HG03139 (cell line): Measurements from ENCODE around the gene CSNK1A1L.
A peak's percentile ranks its signal among the peaks of the same experiment; 100 is the strongest.
"Not testable (repeated sequence)": the region's sequence is repeated elsewhere in the genome, so short reads cannot be mapped to it uniquely, and the experiment has no call there.

ENCODE experiments used
- ATAC-seq: cut with Tn5 transposase; IDR thresholded peaks from one replicate; pipeline ENCODE4 v1.9.1; 2021; ENCODE audit not compliant: unreplicated experiment

The CSNK1A1L gene

DNA sequence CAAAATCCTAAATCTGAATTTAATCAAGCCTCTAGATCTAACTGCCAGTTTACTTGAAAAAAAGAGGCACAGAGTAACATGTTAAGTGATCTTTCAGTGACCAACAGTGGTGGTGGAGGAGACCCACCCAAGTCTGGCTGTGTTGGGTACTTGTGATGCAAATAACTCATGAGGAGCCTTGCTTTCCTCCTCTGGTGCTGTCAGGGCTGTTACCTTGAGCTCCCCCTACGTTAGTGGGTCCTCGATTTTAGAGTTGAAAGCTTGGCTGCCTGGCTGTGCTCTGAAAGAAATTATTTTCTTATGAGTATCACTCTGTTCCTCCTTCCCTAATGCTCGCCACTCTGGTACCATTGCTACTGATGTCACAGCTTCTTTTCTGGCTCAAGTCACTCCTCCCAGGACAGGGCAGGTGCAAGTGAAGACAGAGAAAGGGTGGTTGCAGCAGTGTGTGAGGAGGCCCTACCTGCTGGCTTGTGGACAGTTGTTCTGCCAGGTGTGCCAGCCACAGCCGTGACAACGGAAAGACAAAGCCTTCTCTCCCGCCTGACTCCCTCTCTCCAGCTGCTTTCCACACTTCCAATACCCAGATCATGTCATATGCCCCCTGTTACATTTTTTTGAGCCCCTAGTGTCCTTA lies 39.5 kb downstream of the CSNK1A1L start:
- ATAC-seq, result no peak

- peak; percentile 16 for ATAC-seq
These were observed 45.6 kb downstream of the CSNK1A1L start for GRCh38 chr13:37059848-37060192.

- ATAC-seq, result peak; percentile 99
These were observed 46.3 kb downstream of the CSNK1A1L start, which contains the start of gene SUPT20H for GRCh38 chr13:37058910-37059847. SUPT20H (minus strand) TSS chr13:37059688; CDS start chr13:37051490, 8,198 bp downstream.

- not testable (repeated sequence) for ATAC-seq
These were observed 49.2 kb downstream of the CSNK1A1L start for GRCh38 chr13:37056228-37056627.
